H9 (cell line): ENCODE measurements around the gene CCDC194. TPM values are rescaled to one million over a fixed set of nuclear protein-coding genes. Genes with fewer than 3 reads are reported as not detected.
"Not testable (repeated sequence)": the region's sequence is repeated elsewhere in the genome, so short reads cannot be mapped to it uniquely, and the experiment has no call there.

Experiments
- DNase-seq: peaks from one replicate; pipeline ENCODE4 v3.0.0-alpha.2; 2017
- H2AFZ ChIP-seq: one replicate; pipeline ENCODE4 v1.6.1; 2013; ENCODE audit warnings: mild to moderate bottlenecking, low read length, control low read depth, moderate library complexity
- H2AK5ac ChIP-seq: 2 replicates; pipeline ENCODE4 v1.6.1; 2013; ENCODE audit warnings: low read length, control low read depth, mixed read lengths; ENCODE audit not compliant: insufficient read length
- H2BK120ac ChIP-seq: one replicate; pipeline ENCODE4 v1.6.1; 2013; ENCODE audit warnings: low read depth, mild to moderate bottlenecking, low read length, control low read depth, inconsistent platforms; ENCODE audit not compliant: poor library complexity, severe bottlenecking
- H2BK12ac ChIP-seq: 2 replicates; pipeline ENCODE4 v1.6.1; 2013; ENCODE audit warnings: low read length, control low read depth, mixed read lengths, low read depth; ENCODE audit not compliant: insufficient read length
- H2BK15ac ChIP-seq: 2 replicates; pipeline ENCODE4 v1.6.1; 2013; ENCODE audit warnings: low read depth, low read length, control low read depth
- H2BK20ac ChIP-seq: one replicate; pipeline ENCODE4 v1.6.1; 2013; ENCODE audit warnings: low read depth, mild to moderate bottlenecking, low read length, control low read depth, inconsistent platforms; ENCODE audit not compliant: poor library complexity, severe bottlenecking
- H2BK5ac ChIP-seq: 2 replicates; pipeline ENCODE4 v1.6.1; 2013; ENCODE audit warnings: low read length, control low read depth, mixed read lengths; ENCODE audit not compliant: insufficient read length
- H3K14ac ChIP-seq: 2 replicates; pipeline ENCODE4 v1.6.1; 2013; ENCODE audit warnings: low read length, control low read depth; ENCODE audit not compliant: insufficient read depth
- H3K18ac ChIP-seq: 2 replicates; pipeline ENCODE4 v1.6.1; 2013; ENCODE audit warnings: low read depth, mild to moderate bottlenecking, mixed read lengths, low read length, control low read depth; ENCODE audit not compliant: insufficient read length
- H3K23ac ChIP-seq: 2 replicates; pipeline ENCODE4 v1.6.1; 2013; ENCODE audit warnings: low read length, control low read depth, mixed read lengths, low read depth; ENCODE audit not compliant: insufficient read length
- H3K23me2 ChIP-seq: 2 replicates; pipeline ENCODE4 v1.6.1; 2013; ENCODE audit warnings: low read depth, mild to moderate bottlenecking, mixed read lengths, low read length, control low read depth; ENCODE audit not compliant: insufficient read length, poor library complexity, severe bottlenecking
- H3K27ac ChIP-seq: 2 replicates; pipeline ENCODE4 v1.5.1; 2013; ENCODE audit warnings: low read length, control low read depth, mixed read lengths, low read depth; ENCODE audit not compliant: insufficient read length
- H3K27me3 ChIP-seq: 2 replicates; pipeline ENCODE4 v1.6.1; 2013; ENCODE audit warnings: low read length, control low read depth, inconsistent platforms; ENCODE audit not compliant: insufficient read depth
- H3K4ac ChIP-seq: 2 replicates; pipeline ENCODE4 v1.6.1; 2013; ENCODE audit warnings: low read depth, mild to moderate bottlenecking, control low read depth, inconsistent platforms, low read length, moderate library complexity
- H3K4me1 ChIP-seq: 2 replicates; pipeline ENCODE4 v1.6.1; 2013; ENCODE audit warnings: low read length, control low read depth, inconsistent platforms; ENCODE audit not compliant: insufficient read depth
- H3K4me2 ChIP-seq: 2 replicates; pipeline ENCODE4 v1.6.1; 2013; ENCODE audit warnings: low read length, control low read depth, mixed read lengths; ENCODE audit not compliant: insufficient read length, insufficient read depth
- H3K56ac ChIP-seq: 2 replicates; pipeline ENCODE4 v1.6.1; 2013; ENCODE audit warnings: low read depth, mild to moderate bottlenecking, mixed read lengths, low read length, control low read depth; ENCODE audit not compliant: insufficient read length
- H3K79me1 ChIP-seq: 2 replicates; pipeline ENCODE4 v1.6.1; 2013; ENCODE audit warnings: low read depth, mild to moderate bottlenecking, moderate library complexity, low read length, control low read depth, inconsistent platforms; ENCODE audit not compliant: insufficient read depth, poor library complexity, severe bottlenecking
- H3K79me2 ChIP-seq: 2 replicates; pipeline ENCODE4 v1.6.1; 2013; ENCODE audit warnings: low read length, control low read depth, inconsistent platforms; ENCODE audit not compliant: insufficient read depth
- H3K9ac ChIP-seq: 2 replicates; pipeline ENCODE4 v1.6.1; 2013; ENCODE audit warnings: low read length, control low read depth, mixed read lengths; ENCODE audit not compliant: insufficient read length; ENCODE audit errors: extremely low read depth
- H3K9me3 ChIP-seq: one replicate; pipeline ENCODE4 v1.6.1; 2013; ENCODE audit warnings: low read depth, low read length, inconsistent platforms; ENCODE audit not compliant: control insufficient read depth
- H3T11ph ChIP-seq: one replicate; pipeline ENCODE4 v1.6.1; 2013; ENCODE audit warnings: mild to moderate bottlenecking, low read length, control low read depth, inconsistent platforms
- H4K20me1 ChIP-seq: one replicate; pipeline ENCODE4 v1.6.1; 2013; ENCODE audit not compliant: control insufficient read depth, insufficient read length, insufficient read depth
- H4K5ac ChIP-seq: 2 replicates; pipeline ENCODE4 v1.6.1; 2013; ENCODE audit warnings: low read depth, mild to moderate bottlenecking, mixed read lengths, low read length, control low read depth; ENCODE audit not compliant: insufficient read length
- H4K8ac ChIP-seq: replicated peaks from 2 replicates; pipeline ENCODE4 v1.6.1; 2013; ENCODE audit warnings: low read length, control low read depth, mixed read lengths, low read depth; ENCODE audit not compliant: insufficient read length
- H4K91ac ChIP-seq: 2 replicates; pipeline ENCODE4 v1.6.1; 2013; ENCODE audit warnings: low read depth, mild to moderate bottlenecking, moderate library complexity, mixed read lengths, low read length, control low read depth; ENCODE audit not compliant: insufficient read length
- H3K27ac Mint-ChIP-seq, 3 experiments: 2 replicates in 2 of 3; 3 replicates in 1 of 3; pipeline ENCODE4 v1.8.0; 2020 to 2021; ENCODE audit warnings: mixed read lengths in 3 of 3, mild to moderate bottlenecking in 1 of 3, moderate library complexity in 1 of 3
- H3K27me3 Mint-ChIP-seq: 2 replicates; pipeline ENCODE4 v1.8.0; 2021; ENCODE audit warnings: low read depth, mild to moderate bottlenecking, moderate library complexity, mixed read lengths
- H3K36me3 Mint-ChIP-seq, 3 experiments: 2 replicates in 2 of 3; 3 replicates in 1 of 3; pipeline ENCODE4 v1.8.0; 2020 to 2021; ENCODE audit warnings: low read depth in 3 of 3, mixed read lengths in 3 of 3; ENCODE audit not compliant: insufficient read depth in 1 of 3
- H3K4me1 Mint-ChIP-seq, 2 experiments: 2 replicates each; pipeline ENCODE4 v1.8.0; 2020; ENCODE audit warnings: mixed read lengths in 2 of 2
- H3K4me3 Mint-ChIP-seq, 2 experiments: 2 replicates in 1 of 2; 3 replicates in 1 of 2; pipeline ENCODE4 v1.8.0; 2020 to 2021; ENCODE audit warnings: mild to moderate bottlenecking in 2 of 2, mixed read lengths in 2 of 2, moderate library complexity in 1 of 2
- H3K9me3 Mint-ChIP-seq, 2 experiments: 2 replicates in 1 of 2; 3 replicates in 1 of 2; pipeline ENCODE4 v1.8.0; 2020; ENCODE audit warnings: mild to moderate bottlenecking in 2 of 2, mixed read lengths in 2 of 2, moderate library complexity in 1 of 2
- CTCF ChIP-seq: fragments of 200-600 bp; sonication (generic); conservative IDR thresholded peaks from 3 replicates; pipeline ENCODE4 v1.8.0; 2021; ENCODE audit warnings: antibody characterized with exemption, mild to moderate bottlenecking
- WGBS: extraction: QIAGEN DNeasy Blood & Tissue Kit; methylation state at CpG from one replicate; pipeline ENCODE4 v1.1.7; 2013; ENCODE audit warnings: missing lambda C conversion rate, low lambda C conversion rate, mixed read lengths; ENCODE audit not compliant: insufficient read length; ENCODE audit errors: extremely low coverage; 5-methylcytosine and 5-hydroxymethylcytosine counted together
- total RNA-seq: library from RNA; stranded (reverse); gene quantifications from 2 replicates; pipeline ENCODE4 v1.2.1, GENCODE V29; 2021

Gene CCDC194
- total RNA-seq, 1 experiment from 2014 or later = 0.68 TPM

GRCh38 chr19:17365361-17365760, 28.6 kb downstream of the CCDC194 start:
- Mint-ChIP-seq H3K27me3 (peaks cover 15% of the 10 kb centered on the region), H3K4me3 (no peak overlapping the region; a peak in 1 of 5 replicates), H3K36me3 (no peaks in the 10 kb centered on the region), H3K4me1 (peaks cover 0 to 2% of the 10 kb centered on the region in 2 experiments; a peak in 1 of 4 replicates), H3K27ac (no peak overlapping the region; a peak in 1 of 7 replicates), H3K9me3 (peaks cover 0 to 3% of the 10 kb centered on the region in 2 experiments; a peak in 1 of 5 replicates)
- H3K9me3 ChIP-seq = no peaks in the 10 kb centered on the region
- H2BK5ac ChIP-seq = no peak overlapping the region
- H2AFZ ChIP-seq = no peak overlapping the region
- H3K79me2 ChIP-seq = no peaks in the 10 kb centered on the region
- no peak overlapping the region for H2BK12ac ChIP-seq
- no peak overlapping the region for H3T11ph ChIP-seq
- H3K4me2 ChIP-seq = no peak overlapping the region
- H3K79me1 ChIP-seq = no peaks in the 10 kb centered on the region
- no peak overlapping the region for H2BK20ac ChIP-seq
- H4K20me1 ChIP-seq = no peaks in the 10 kb centered on the region
- no peak overlapping the region for H3K23ac ChIP-seq
- DNase-seq = no peak
- H2BK120ac ChIP-seq = no peak overlapping the region
- H3K23me2 ChIP-seq = no peaks in the 10 kb centered on the region
- H3K9ac ChIP-seq = no peak overlapping the region
- no peak overlapping the region for H2BK15ac ChIP-seq
- H2AK5ac ChIP-seq = no peak overlapping the region
- no peak overlapping the region for H3K18ac ChIP-seq
- H4K8ac ChIP-seq = no peak overlapping the region
- H3K14ac ChIP-seq = no peak overlapping the region
- no peaks in the 10 kb centered on the region; the same call in 1 of the 2 replicates for H3K4me1 ChIP-seq
- H3K56ac ChIP-seq = no peak overlapping the region
- no peaks in the 10 kb centered on the region for H3K27me3 ChIP-seq
- H4K5ac ChIP-seq = no peak overlapping the region
- no CpG with 5 or more reads among the region's 22 CpGs for WGBS
- H3K27ac ChIP-seq = no peak overlapping the region
- H3K4ac ChIP-seq = no peak overlapping the region
- no peak for TF ChIP-seq CTCF
- H4K91ac ChIP-seq = no peak overlapping the region

GRCh38 chr19:17363852-17364605, 30.0 kb downstream of the CCDC194 start:
- not testable (repeated sequence) for H4K20me1 ChIP-seq, H2BK20ac ChIP-seq, H3K27ac ChIP-seq, H4K8ac ChIP-seq, H3K56ac ChIP-seq, H3K4ac ChIP-seq, H3K27ac Mint-ChIP-seq, H2BK12ac ChIP-seq, H3K9me3 ChIP-seq, H3K4me1 Mint-ChIP-seq, H3K4me2 ChIP-seq, H3K9ac ChIP-seq, H3K9me3 Mint-ChIP-seq, H3K79me1 ChIP-seq, H3K23ac ChIP-seq, H3K79me2 ChIP-seq, H3K36me3 Mint-ChIP-seq, H2AFZ ChIP-seq, H2BK15ac ChIP-seq, H3K18ac ChIP-seq, H3K14ac ChIP-seq, H2AK5ac ChIP-seq, H3T11ph ChIP-seq, H3K23me2 ChIP-seq, H4K5ac ChIP-seq, H4K91ac ChIP-seq, H3K27me3 ChIP-seq, H2BK5ac ChIP-seq, H2BK120ac ChIP-seq, DNase-seq, H3K4me1 ChIP-seq
- WGBS = no CpG with 5 or more reads among the region's 20 CpGs
- Mint-ChIP-seq H3K4me3 (0 out of 5 replicates have a peak overlapping the region, but pooled peaks of 1 of the 2 experiments have one; percentile 17), H3K27me3 (peaks cover 15% of the 10 kb centered on the region)
